NK-92 (cell line): ENCODE results near the gene BSN.

Source experiments
- DNase-seq: peaks from one replicate; lab custom pipeline; 2025; ENCODE audit not compliant: unreplicated experiment; lab: John Stamatoyannopoulos, UW

The BSN gene

DNA sequence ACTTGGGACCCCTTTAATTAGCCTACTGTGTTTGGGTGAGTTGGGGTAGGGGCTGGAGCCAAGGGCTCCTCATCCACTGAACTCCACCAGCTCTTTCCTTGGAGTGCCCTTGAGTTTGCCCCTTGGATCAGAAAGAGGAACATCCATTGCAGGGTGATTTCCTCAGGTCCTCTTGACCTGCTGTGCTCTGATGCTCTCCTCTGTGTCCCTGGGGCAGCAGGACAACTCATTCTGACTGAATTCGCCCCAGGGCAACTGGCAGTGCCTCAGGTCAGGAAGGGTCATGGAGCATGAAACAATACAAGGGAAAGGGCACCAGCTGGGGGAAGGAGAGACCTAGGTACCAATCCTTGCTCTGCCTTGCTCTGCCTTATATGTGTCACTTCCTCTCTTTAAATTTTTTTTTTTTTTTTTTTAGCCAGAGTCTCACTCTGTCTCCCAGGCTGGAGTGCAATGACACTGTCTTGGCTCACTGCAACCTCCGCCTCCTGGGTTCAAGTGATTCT lies 47.8 kb downstream of the BSN start:
- DNase-seq = no peak

GRCh38 chr3:49602877-49603411 lies 48.7 kb downstream of the BSN start:
- no peak for DNase-seq

GRCh38 chr3:49606427-49606826 lies 52.1 kb downstream of the BSN start:
- DNase-seq = no peak

DNA sequence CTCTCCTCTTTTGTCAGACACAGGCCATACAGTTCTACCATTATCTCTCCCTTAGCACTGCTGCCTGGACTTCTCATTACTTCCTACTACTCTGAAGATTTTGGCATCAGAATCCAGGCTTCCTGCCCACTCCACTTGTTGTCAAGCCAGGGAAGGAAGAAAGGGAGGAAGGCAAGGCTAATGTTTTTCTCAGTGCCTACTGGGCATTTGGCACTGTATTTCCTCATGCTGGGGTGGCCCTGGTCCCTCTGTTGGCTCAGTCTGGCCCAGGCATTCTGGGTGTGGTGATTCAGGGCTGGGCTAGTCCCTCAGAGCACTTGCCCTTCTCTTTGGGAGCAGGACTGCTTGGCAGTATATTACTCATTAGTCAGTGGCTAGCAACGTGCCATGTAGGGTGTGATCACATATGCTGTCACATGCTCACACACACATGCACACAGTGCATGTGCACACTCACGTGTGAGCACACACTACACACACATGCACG lies 52.9 kb downstream of the BSN start:
- DNase-seq = no peak

GRCh38 chr3:49607796-49608195 lies 53.5 kb downstream of the BSN start:
- no peak for DNase-seq

GRCh38 chr3:49609314-49609713 lies 55.0 kb downstream of the BSN start:
- no peak for DNase-seq

- no peak for DNase-seq
Observed at GRCh38 chr3:49609815-49610214, 55.5 kb downstream of the BSN start.

DNA sequence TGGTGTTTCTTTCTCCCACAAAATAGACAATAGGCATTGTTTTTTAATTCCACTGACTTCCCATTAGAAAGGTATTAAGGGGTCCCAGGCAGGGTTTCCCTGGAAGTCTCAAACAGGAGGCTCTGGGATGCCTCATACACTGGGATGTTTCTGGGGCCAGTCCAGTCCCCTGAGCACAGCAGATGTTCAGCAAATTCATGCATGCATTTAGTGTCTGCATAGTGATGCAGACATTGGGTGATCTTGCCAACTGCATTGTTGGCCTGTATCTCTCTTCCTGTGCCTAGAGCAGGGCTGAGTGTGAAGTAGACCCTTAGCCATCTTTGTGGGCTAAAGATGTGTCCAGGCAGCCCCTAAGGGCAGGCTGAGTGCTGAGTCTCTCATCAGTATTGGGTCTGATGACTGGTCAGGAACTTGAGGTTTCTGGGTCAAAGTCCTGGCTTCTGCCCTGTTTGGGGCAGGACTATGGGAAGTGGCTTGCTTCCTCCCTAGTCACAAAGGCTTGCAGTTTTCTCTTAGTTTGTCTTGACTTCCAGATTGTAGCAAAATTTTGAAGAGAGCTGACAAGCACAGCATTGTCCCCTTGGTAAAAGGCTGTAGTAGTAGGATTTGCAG lies 56.5 kb downstream of the BSN start:
- DNase-seq = no peak

- DNase-seq = no peak
Observed at GRCh38 chr3:49611291-49611690, 57.0 kb downstream of the BSN start.

DNA sequence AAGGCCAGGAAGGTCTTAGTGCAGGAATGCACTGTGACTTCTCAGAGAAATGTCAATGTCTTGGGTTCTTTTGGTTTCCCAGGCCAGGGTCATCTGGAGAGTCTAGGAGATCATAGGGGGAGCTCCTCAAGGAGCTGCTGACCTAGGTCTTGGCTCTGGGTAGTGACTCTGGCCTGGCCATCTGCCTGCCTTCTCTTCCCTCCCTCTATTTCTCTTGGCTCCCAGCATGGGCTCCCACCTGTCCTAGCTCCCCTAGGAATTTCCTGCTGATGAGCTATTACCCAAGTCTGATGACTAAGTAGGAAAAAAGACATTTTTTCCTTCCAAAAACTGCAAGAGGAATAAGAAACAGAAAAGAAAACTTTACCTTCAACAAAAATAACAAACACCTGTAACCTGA lies 57.4 kb downstream of the BSN start:
- DNase-seq = no peak

DNA sequence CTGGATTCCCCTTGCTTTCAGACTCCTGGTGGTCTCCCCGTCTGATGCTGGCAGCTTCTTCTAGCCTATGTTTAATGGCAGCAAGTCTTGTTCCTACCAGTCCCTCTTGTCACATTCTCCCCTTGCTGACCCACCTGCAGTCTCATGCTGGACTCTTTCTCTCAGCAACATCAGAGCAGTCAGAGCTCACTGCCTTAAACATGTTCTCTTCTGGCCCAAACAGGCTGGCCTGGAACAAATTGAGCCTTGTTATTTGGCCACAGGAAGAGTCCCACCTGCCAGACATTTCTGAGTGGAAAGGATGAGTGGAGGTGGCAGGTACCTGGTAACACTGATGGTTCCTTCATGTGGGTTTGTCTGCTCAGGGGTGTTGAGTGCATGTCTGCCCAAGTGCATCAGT lies 60.7 kb downstream of the BSN start:
- DNase-seq = no peak

DNA sequence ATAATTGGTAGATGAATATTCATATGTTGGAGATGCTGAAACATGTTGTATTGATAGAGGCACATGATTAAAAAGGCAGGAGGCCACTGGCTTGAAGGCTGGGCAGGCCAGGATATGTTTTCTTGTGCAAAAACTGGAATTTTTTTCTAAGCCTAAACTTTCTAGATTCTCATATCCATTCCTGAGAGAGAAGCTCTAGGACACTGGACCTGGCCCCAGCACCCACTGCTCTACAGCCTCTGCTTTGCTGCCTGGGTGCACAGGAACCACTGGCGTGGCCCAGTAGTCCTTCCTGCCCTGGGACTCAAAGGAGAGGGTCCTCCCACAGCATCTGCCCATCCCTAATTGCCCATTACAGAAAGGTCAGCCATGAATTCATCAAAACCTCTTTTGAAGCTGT lies 61.8 kb downstream of the BSN start:
- no peak for DNase-seq

DNA sequence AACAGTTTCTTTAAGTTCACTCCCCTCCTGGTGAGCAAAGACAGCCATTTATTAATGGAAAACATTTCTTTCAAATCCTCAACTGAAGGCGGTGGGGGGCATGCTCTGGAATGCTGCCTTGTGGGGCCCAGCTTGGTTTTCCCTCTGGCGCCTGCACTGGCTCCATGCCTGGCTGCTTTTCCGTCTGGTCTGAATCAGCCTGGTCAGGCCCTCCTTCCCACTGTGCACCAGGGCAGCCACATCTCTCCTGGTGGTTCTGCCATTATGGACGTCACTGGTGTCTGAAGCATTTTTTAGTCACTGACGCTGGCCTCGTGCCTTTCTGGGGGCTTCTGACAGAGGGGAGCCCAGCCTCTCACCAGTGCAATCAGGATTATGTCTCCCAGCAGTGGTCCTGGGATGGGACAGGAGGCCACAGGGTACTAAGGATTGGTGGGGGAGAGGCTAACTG lies 62.2 kb downstream of the BSN start:
- no peak for DNase-seq

GRCh38 chr3:49617390-49618013 lies 63.2 kb downstream of the BSN start:
- no peak for DNase-seq

- no peak for DNase-seq
Observed at GRCh38 chr3:49618412-49618811, 64.1 kb downstream of the BSN start.

- DNase-seq = no peak
Observed at GRCh38 chr3:49619649-49620048, 65.4 kb downstream of the BSN start.

GRCh38 chr3:49620728-49621127 lies 66.5 kb downstream of the BSN start:
- no peak for DNase-seq

- DNase-seq = no peak
Observed at GRCh38 chr3:49623071-49623470, 68.8 kb downstream of the BSN start.

DNA sequence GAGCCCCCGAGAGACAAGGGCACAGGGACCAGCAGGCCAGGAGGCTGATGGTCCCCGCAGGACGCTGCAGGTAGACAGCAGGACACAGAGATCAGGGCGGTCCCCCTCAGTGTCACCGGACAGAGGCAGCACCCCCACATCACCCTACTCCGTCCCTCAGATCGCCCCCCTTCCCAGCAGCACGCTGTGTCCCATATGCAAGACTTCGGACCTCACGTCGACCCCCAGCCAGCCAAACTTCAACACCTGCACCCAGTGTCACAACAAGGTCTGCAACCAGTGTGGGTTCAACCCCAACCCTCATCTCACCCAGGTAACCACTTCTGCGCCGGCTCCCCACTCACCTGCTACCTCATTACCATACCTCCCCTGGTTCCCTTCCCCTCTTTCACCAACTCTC lies 70.8 kb downstream of the BSN start:
- DNase-seq = no peak

DNA sequence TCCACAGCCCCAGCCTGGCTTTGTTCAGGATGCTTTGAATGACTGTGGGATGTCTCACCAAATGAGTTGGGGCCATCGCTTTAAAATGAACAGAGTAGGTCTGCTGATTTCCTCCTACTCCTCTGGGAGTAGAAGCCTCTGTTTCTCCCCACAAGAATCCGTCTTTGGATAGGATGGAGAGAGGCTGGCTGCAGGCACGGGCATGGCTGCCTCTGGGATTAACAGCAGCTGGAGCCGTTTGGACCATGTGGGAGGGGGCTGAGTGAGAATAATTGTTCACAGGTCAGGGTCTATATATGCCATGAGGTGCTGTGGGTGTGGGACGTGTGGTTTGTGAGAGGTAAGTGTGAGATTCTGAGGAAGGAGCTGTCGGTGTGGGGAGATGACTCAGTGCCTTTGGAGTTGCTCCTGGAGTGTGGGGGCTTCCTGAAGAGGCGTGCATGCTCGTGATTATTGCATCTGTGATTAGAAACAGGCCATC lies 71.9 kb downstream of the BSN start:
- DNase-seq = no peak

GRCh38 chr3:49626796-49627195 lies 72.5 kb downstream of the BSN start:
- no peak for DNase-seq

DNA sequence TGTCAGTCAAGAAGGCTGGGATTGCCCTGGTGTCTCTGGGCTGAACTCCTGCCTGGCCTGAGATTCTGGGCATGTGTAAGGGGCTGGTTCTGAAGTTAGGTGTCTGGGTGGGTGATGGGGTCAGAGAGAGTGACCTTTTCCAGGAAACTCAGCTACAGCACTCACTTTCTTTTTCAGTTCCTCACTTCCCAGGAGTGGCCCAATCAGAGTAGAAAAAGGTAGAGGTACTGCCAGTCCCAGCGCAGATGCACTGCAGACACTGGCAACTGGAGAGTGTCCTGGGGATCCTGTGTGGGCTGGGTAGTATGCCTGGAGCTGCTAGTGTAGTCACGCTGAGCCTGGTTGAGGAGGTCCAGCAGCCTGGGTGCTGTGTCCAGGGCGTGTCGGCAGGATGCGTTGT lies 73.4 kb downstream of the BSN start:
- DNase-seq = no peak
